ENCODE results near the gene PAK3.

Gene PAK3

DNA sequence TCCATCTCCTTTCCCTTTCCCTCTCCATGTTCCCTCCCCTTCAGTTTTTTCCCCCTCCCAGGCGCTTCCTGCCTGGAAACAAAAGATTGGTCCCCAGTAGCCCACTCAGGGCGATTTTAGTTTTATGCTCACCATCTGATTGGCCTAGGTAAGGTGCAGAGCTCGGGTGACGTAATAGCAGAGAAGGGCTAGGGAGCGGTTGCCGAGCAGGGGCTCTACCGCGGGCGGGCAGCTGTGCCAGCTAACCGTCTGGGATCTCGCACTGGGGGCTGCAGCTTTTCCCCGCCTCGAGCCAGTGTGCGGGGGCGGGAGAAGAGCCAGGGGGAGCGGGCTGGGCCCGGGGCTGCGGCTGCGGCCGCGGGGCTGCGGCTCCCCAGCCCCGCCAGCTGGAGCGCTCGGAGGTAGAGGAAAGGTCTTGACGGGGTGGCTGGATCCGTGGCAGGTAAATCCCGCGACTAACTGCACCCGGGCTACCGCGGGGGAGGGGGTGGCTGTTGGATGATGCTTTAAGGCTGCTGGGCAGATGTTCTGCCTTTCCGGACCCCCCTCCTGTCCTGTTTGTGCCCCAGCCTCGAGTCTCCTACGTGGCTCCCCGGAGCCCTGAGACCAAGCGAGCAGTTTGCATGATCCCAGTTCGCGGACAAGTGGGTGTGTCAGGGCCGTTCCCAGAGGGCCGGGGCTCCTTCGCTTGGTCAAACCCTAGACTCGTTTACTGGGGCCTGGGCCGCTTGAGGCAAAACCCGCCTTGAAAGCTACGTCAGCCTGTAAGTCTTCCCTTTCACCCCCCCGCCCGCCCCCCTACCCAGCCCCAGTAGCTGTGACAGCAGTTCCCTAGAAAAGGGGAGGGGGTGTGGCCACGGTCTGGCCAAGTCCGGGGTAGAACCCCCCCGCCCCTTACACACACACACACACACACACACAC is at the start of gene PAK3:
Gene PAK3 (plus strand): TSS at position 218 of the 922 bp plus-strand sequence. CDS start 26,913 bp downstream, outside the sequence.
- DNase-seq (ENCODE audit: low spot score) = peak; percentile 79

DNA sequence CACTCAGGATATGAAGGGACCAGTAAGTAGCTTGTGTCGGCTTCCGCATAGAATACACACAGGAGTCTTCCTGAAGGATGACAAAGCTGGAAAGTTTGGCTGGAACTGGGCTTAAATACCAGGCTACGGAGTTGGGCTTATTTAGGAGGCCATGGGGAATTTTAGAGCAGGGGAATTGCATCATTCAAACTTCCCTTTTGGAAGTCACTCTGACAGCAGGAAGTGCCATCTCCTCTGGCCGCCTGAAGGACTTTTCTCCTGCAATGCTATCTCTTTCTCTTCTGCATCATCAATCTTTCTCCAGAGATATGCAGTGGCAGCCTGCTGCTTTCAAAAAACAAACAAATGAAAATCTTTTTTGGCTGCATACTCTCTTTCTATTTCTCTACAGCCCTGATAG is 48.4 kb upstream of the PAK3 start:
- no peak for DNase-seq (ENCODE audit: low spot score)

DNA sequence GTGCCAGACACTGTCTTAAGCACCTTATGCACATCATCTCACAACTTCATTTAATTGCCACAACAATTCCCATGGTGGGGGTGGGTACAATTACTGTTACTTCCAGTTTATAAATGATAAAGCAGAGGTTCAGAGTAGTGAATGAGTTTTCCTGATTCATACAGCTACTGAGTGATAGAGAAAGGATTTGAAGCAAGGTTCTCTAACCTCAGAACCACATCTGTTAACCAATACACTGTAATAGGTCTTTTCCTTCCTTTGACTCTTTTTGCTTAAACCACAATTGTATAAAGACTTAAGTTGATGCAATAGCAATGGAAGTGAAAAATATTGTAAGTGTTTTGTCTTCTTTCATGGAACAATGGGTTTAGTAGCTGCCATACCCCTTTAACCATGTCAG is 43.5 kb upstream of the PAK3 start:
- DNase-seq (ENCODE audit: low spot score) = no peak

DNA sequence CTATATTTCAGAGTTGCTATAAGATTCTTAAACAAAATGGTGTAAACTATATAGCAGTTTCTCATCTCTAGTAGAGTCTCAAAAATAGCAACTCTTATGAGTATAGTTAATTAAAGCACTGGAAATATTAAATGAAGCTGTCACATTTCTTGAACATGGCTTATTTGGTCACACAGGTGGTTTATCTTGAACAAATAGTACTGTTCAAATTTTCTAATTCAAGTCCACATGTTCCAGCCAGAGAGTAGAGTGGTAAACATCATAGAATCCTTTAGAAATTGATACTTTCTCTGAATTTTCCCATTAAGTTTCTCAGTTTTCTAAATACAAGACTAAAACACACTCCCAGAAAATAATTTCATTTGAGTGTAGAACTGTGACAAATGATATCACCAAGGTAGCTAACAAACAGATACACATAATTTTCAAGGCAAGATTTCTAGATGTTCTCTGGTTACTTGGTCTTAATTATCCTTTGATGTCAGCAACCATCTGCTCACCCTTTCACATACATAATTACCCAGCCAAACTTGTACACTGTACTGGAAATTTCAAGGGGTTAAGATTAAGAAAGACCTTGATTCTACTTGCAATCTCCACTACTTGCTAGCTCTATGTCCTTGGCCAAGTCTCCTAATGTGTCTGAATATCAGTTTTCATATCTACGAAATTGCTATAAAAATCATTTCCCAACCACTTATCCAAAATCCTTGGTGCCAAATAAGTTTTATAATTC is 24.3 kb upstream of the PAK3 start:
- no peak for DNase-seq (ENCODE audit: low spot score)

DNA sequence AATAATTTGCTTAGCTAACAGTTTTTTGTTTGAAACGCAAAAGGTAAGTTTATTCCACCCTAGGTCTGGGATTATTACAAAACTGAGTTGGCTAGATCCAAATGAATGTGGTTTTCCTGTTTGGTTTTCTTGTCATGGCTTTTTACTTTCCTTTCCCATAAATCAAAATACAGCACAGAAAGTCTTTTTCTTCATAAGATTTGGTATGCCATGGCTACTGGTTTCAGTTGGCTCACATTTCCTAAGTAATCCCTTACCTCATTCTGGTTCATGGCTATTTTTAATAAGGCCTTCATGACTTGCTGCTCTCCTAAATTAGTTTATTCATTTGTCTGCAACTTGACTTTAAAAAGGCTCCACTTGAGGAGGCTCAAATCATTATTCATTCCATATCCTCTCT is 12.9 kb upstream of the PAK3 start:
- no peak for DNase-seq (ENCODE audit: low spot score)

DNA sequence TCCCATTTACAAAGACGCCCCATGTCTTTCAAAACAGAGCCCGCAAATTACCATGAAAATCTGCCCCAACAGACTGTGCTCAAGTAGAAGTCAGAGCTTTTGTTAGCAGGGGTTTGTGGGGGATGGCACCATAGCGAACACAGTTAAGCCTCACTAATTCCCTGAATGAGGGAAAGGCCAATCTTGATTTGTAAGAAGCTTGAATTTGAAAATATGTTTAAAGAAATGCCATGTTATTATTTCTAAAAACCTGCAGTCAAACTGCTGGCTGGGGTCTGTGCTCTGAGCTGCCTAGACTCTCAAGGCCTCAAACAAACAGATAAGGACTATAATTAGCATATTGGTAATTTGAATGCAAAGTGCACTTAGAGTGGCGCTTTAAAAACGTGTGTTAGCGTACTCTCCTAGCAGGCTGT is 9.4 kb upstream of the PAK3 start:
- DNase-seq (ENCODE audit: low spot score) = no peak

DNA sequence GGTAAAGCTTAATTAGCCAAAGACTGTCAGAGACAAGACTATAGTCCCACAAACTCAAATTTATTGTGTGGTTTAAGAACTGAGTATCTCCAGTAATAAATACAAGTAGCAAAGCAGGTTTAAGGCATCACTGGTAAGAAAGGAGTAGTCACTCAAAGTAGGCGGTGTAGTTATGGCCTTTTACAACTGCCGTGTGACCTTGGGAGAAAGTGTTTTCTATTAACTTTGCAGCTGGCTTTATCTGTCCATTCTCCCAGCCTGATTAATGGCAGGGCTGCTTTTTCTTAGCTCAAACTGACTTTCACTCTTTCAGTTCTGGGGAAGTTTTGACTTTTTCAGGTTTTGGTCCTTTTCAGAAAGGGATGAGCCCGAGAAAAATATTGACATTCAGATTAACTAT is 7.4 kb upstream of the PAK3 start:
- DNase-seq (ENCODE audit: low spot score) = no peak

DNA sequence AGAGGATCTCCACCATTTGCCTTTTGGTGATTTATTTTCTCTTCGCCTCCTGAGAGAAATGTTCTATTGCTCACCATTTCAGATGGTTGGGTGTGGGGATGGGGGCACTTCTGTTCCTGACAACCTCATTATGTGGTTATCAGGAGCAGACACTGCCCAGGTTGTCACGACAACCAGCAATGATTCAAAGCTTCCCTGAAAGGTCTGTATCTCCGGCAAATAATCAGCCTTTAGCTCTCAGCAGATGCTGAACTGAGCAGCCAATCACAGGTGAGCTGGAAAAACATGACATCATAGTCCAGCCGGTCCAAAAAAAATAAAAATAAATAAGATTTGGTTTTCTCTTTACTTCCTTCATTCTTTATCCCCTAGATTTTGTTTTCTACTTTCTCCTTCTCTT is 5.5 kb upstream of the PAK3 start:
- no peak for DNase-seq (ENCODE audit: low spot score)

DNA sequence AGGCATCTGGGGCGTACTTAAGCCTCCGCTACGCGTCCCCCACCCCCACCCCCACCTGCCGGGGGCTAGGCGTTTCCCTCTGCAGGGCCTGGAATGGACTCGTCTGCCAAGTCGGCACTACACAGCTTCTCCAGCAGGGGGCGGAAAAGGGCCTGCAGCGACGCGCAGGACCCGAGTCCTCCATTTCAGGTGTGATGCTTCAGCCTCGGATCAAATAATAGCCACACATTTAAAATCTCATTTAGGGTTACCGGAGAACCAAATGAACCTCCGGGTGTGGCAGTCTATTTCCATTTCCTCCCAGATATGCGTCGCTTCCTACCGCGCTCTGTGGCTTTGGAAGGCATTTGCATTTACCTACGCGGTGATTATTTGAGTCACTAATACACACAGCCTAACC is 2.9 kb downstream of the PAK3 start:
- DNase-seq (ENCODE audit: low spot score) = peak; percentile 84

DNA sequence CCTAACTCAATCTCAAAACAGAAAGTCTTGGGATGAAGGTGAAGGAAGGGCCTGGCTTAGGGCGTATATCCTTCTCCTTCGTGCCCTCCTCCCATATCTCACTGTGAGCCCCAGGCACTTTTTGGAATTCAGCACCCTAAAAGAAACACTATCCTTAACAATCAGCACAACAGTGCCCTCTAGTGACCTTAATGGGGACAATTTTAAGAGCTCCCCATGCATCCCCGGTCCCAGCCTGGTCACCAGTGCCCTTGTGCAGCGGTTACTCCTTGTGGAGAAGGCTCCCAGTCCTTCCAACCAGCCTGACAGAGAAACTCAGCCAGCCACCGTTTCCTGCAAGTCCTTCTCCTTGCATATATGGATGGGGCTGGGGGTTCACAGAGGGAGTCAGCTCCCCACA is 4.2 kb downstream of the PAK3 start:
- no peak for DNase-seq (ENCODE audit: low spot score)

DNA sequence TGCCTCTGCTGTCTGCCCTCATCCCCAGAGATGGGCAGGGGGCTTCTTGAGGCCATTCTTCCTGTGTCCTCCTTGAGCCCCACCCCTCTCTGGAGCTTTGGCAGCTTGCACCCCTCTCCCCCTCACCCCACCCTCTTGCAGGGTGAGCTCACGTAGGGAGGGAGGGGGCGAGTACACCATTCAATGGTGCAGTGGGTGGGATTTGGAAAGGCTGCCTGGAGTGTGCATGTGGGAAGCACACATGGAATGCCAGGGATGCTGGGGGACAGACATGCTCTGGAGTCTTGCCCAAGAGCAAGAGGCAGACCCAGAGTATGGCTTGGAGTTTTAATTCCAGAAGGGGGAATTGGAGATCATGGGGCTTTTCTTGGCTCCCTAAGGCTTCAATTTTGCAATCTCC is 5.6 kb downstream of the PAK3 start:
- no peak for DNase-seq (ENCODE audit: low spot score)

DNA sequence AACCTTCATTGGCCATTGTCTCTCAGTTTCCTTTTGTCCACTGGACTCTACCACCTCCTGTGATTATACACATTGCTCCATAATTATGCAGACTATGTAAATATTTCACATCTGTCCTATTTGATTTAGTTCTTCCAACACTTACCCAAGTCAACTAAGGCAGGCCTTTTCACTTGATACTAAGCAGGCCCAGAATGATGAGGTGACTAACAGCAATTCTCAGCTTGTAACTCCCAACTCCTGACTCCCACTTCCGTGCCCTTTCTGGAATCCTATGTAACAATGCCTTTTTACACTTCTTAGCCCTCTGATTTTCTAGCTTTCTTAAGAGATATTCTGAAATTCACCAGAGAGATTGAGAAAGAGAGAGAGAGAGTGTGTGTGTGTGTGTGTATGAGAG is 6.6 kb downstream of the PAK3 start:
- no peak for DNase-seq (ENCODE audit: low spot score)

DNA sequence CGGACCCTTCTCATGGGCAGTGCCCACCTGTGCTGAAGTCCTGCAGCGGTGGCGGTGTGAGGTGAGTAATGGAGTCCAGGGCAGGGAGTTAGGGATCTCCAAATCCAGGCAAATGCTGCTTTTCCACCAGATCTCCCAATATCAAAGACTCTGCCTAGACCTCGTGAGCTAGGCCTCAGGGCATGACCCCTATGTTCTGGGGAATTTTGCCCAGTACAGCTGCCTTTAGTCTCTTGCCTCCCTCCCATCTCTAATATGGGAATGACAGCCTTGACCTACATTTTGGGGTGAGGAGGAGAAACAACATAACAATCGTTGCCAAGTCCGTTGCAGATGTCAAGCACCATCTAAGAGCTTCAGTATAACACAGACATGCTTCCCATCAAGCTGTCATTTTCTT is 7.3 kb downstream of the PAK3 start:
- DNase-seq (ENCODE audit: low spot score) = no peak

DNA sequence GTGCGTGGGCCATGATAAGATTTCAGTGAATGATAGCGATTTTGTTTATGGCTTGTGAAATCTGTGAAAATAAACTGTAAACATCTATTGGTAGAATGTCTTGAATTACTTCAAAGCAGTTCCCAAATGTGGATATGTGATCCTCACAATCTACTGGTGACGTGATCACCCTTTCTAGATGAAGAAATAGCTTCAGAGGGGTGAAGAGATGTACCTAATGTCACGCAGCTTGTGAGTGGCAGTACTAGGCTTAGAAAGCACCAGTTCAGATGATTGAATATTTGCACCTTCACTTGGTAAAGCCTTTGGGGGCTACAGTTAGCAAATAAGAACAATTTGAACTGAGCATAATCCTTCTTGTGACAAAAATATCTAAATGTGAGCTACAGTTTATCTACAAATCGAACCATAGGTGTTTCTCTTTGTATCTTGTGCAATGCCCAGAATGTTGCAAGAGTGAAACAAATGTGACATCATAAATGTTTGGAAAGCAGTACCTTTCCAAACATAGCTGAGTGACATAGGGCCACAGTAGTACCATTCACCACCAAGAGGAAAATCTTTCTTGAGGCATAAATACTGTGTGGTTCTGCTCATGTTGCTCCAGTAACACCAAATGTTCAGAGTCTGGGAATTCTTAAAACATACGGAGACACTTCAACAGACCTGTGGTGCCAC is 14.2 kb downstream of the PAK3 start:
- DNase-seq (ENCODE audit: low spot score) = no peak

DNA sequence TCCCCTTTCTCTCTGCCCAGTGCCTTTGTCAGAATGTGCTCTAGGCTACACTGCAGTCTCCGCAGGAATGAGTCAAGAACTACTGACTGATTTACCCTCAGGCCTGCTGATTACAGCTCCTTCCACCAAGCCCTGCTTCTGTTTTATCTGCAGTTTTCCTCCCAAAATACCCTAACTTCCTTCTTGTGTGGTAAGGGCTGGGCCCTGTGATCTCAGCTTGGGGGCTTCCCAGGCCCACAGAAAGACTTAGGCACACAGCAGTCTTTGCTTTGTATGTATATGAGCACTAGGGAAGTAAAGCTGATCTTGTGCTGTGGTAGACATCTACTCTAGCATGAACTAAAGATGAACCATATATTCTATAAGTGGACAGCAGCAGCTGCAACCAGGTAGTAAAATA is 18.8 kb downstream of the PAK3 start:
- DNase-seq (ENCODE audit: low spot score) = no peak

DNA sequence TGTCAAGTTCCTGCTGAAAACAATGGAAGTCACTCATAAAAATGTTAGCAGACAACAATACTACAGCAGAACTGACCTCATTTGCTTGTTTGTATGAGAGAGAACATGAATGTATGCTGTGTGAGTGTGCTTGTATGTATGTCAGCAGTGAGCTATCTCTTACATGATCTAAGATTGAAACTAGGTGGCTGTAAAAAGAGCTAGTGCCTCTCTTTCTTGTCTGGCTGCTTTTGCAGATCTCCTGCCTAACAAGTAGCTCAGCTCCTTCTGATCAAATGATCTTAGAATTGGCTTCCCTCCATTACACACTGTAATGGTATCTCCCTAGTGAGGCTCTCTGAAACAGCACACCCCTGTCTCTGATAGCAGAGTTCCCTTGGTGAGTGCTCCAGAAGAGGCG is 20.7 kb downstream of the PAK3 start:
- no peak for DNase-seq (ENCODE audit: low spot score)

DNA sequence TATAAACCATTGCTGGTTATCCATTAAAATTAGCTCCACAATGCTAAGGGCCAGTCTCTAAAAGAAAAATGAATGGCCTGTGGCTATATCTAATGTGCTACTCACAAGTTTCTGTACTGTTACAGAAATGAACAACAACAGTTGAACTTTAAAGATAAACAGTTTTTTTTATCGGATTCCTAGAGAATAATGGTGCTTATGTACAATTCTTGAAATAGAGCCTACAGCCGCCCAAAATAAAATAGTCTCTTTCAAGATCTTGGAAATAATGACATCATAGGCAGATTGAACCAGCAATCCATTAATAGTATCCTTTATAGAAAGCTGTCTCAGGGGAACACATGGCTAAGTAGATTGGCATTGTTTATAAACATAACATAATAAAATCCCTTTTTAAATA is 23.4 kb downstream of the PAK3 start:
- DNase-seq (ENCODE audit: low spot score) = no peak

DNA sequence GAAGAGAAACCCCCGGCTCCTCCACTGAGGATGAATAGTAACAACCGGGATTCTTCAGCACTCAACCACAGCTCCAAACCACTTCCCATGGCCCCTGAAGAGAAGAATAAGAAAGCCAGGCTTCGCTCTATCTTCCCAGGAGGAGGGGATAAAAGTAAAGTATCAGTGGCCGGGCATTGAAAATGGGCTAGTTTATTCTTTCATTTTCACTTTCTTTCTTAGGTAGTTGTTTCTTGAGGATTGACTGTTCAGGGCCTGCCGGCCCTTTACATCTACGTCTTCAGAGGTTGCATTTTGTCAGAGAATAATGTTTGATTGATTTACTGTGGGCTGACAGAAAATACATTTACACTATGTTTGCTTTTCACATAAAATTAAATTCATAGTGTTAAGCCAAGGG is 27.1 kb downstream of the PAK3 start:
- no peak for DNase-seq (ENCODE audit: low spot score)

DNA sequence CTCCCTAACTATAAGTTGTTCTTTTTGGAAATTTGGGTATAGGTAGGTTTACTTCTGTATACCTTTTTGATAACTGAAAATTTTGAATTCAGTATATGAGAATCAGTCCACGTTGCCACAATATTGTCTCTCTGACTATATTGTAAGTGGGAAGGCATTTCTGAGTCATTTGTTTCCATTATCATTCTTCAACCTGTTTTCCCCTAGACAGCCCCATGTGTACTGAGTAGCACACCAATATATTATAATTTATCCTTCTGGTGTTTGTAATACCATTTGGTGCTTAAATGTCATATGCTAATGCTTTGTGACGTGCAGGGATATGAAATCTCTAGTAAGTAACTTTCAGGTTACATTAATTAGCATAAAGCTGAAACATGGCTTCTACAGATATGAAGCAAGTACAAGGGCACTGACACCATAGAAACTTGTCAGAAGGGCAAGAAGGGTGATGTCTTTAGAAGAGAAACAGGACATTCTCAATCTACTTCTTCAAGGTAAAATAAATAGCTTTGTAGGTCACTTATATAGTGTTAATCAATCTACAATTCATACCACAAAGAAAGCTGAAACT is 27.7 kb downstream of the PAK3 start:
- no peak for DNase-seq (ENCODE audit: low spot score)

DNA sequence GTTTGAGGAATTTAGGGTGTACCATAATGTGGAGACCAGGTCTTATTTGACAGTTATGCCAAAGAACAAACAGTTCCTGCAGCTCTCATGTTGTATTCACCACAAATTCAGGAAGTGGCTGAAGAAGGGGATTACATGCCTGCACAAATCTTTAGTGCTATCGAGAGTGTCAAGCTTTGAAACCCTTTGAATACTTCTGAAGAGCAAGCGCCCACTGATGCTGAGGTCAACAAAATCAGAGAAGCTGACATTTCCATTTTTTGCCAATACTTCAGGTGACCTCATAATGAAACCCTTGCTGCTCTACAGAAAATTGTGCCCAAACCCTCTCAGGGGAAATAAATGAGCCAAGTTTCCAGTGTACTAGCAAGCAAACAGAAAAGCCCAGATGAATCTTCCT is 28.4 kb downstream of the PAK3 start:
- no peak for DNase-seq (ENCODE audit: low spot score)

DNA sequence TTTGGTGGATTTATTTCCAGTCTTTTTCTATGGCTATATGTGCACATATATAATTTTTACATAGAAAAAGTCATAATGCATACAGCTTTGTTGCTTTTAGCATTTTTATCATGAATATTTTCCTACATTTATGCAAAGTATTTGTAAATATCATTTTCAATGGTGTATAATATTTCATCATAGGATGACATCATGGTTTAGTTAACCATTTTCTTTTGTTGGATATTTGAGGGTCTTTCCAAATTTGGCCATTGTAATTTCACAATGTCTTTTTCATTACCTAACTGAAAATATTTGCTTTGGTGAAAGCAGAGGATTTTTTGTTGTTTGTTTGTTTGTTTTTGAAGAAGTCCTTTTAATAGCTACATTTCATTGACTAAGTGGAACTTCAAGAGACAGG is 31.0 kb downstream of the PAK3 start:
- no peak for DNase-seq (ENCODE audit: low spot score)

DNA sequence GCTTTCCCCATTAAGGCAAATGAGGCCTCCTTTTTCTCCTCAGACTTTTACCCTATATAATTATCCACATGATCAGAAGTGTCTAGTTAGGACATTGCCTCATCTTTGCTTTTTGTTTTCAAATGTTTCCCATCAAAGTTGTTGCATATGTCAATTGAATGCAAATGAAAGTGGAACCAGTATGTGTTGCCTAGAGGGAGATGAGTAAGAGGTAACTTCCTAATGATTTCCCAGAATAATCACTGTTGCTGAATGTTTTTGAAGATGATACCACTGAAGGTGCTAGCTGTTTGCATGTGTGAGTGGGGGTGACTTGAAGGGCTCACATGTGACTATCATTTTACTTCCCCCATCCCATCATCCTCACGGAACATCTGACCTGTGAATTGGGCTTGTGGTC is 33.9 kb downstream of the PAK3 start:
- no peak for DNase-seq (ENCODE audit: low spot score)

DNA sequence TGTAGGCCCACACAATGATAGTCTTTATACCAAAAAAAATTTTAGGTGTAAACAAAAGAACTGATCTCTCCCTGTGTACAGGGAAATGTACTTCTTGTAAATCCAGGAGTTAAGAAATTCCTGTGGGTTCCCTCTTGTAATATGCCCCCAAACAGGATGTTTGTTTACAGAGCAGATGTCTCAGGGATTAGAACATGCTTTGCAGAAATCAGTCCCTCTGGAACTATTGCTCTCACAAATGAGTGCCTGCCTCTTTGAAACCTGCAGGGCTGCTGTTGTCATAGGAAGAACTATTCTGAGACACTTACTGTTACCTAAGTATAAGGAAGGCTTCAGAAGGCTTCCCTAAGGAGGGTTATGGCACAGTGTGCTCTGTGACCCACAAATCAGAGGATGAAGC is 35.6 kb downstream of the PAK3 start:
- DNase-seq (ENCODE audit: low spot score) = no peak
